SK-N-SH treated with all-trans-retinoic acid at 6 μM for 48 hours (cell line): Measurements from ENCODE around the gene XYLB.

Source experiments
- ATAC-seq: fragments of 200-7000 bp; cut with Tn5 transposase; 3 replicates; pipeline ENCODE4 v1.9.1; 2020; ENCODE audit warnings: mild to moderate bottlenecking, moderate library complexity
- ARNTL ChIP-seq: fragments of 450-650 bp; formaldehyde crosslinking; IDR thresholded peaks from 2 replicates; pipeline ENCODE4 v1.5.0; 2020; ENCODE audit warnings: low read depth, mild to moderate bottlenecking, moderate library complexity, borderline replicate concordance
- BACH2 ChIP-seq: fragments of 250-450 bp; sonication (Bioruptor Pico); IDR thresholded peaks from 2 replicates; pipeline ENCODE4 v1.9.0; 2021; ENCODE audit warnings: mild to moderate bottlenecking, borderline replicate concordance
- CREB5 ChIP-seq: fragments of 250-450 bp; sonication (Bioruptor Pico); IDR thresholded peaks from 2 replicates; pipeline ENCODE4 v1.5.1; 2020; ENCODE audit warnings: low read depth, mild to moderate bottlenecking, moderate library complexity
- CSDC2 ChIP-seq: fragments of 250-450 bp; sonication (Bioruptor Pico); IDR thresholded peaks from 2 replicates; pipeline ENCODE4 v1.5.0; 2020; ENCODE audit warnings: mild to moderate bottlenecking, moderate library complexity
- CSRNP3 ChIP-seq: fragments of 250-450 bp; sonication (Bioruptor Pico); IDR thresholded peaks from 2 replicates; pipeline ENCODE4 v1.5.1; 2021; ENCODE audit warnings: mild to moderate bottlenecking, moderate library complexity
- ESRRG ChIP-seq: fragments of 250-450 bp; sonication (Bioruptor Pico); IDR thresholded peaks from 2 replicates; pipeline ENCODE4 v1.6.1; 2021; ENCODE audit warnings: mild to moderate bottlenecking
- GLIS3 ChIP-seq: fragments of 250-450 bp; sonication (Bioruptor Pico); IDR thresholded peaks from 2 replicates; pipeline ENCODE4 v1.5.0; 2020; ENCODE audit warnings: mild to moderate bottlenecking, moderate library complexity
- ISL1 ChIP-seq: fragments of 250-450 bp; sonication (Bioruptor Pico); IDR thresholded peaks from 2 replicates; pipeline ENCODE4 v2.1.2; 2022; ENCODE audit warnings: mild to moderate bottlenecking, moderate library complexity
- OSR1 ChIP-seq: fragments of 250-450 bp; sonication (Bioruptor Pico); IDR thresholded peaks from 2 replicates; pipeline ENCODE4 v1.8.0; 2022; ENCODE audit warnings: moderate library complexity, mild to moderate bottlenecking, inconsistent platforms
- PATZ1 ChIP-seq: fragments of 250-450 bp; sonication (Bioruptor Pico); IDR thresholded peaks from 2 replicates; pipeline ENCODE4 v1.8.0; 2020; ENCODE audit warnings: mild to moderate bottlenecking, moderate library complexity, borderline replicate concordance
- POU6F1 ChIP-seq: fragments of 250-450 bp; sonication (Bioruptor Pico); IDR thresholded peaks from 2 replicates; pipeline ENCODE4 v1.8.0; 2021; ENCODE audit warnings: low read depth, mild to moderate bottlenecking, moderate library complexity, borderline replicate concordance
- PPARA ChIP-seq: fragments of 250-450 bp; sonication (Bioruptor Pico); IDR thresholded peaks from 2 replicates; pipeline ENCODE4 v1.5.0; 2020; ENCODE audit warnings: mild to moderate bottlenecking, borderline replicate concordance
- RARB ChIP-seq: fragments of 250-450 bp; sonication (Bioruptor Pico); IDR thresholded peaks from 2 replicates; pipeline ENCODE4 v1.8.0; 2021; ENCODE audit warnings: mild to moderate bottlenecking, moderate library complexity
- SNAI2 ChIP-seq: fragments of 250-450 bp; sonication (Bioruptor Pico); IDR thresholded peaks from 2 replicates; pipeline ENCODE4 v1.5.0; 2020; ENCODE audit warnings: mild to moderate bottlenecking, moderate library complexity
- TCF4 ChIP-seq: fragments of 250-450 bp; sonication (Bioruptor Pico); IDR thresholded peaks from 2 replicates; pipeline ENCODE4 v1.8.0; 2021; ENCODE audit warnings: mild to moderate bottlenecking, moderate library complexity, borderline replicate concordance
- TOX ChIP-seq: fragments of 250-450 bp; sonication (Bioruptor Pico); IDR thresholded peaks from 2 replicates; pipeline ENCODE4 v1.8.0; 2021; ENCODE audit warnings: mild to moderate bottlenecking, moderate library complexity, borderline replicate concordance
- ZC3H10 ChIP-seq: fragments of 250-450 bp; sonication (Bioruptor Pico); IDR thresholded peaks from 2 replicates; pipeline ENCODE4 v1.5.1; 2021; ENCODE audit warnings: mild to moderate bottlenecking, moderate library complexity
- ZFP3 ChIP-seq: fragments of 250-450 bp; sonication (Bioruptor Pico); IDR thresholded peaks from 2 replicates; pipeline ENCODE4 v1.5.0; 2020; ENCODE audit warnings: mild to moderate bottlenecking, moderate library complexity
- ZFP30 ChIP-seq: fragments of 450-650 bp; formaldehyde crosslinking; IDR thresholded peaks from 2 replicates; pipeline ENCODE4 v1.5.0; 2022; ENCODE audit warnings: mild to moderate bottlenecking, moderate library complexity
- ZNF565 ChIP-seq: fragments of 450-650 bp; formaldehyde crosslinking; conservative IDR thresholded peaks from 2 replicates; pipeline ENCODE4 v1.5.0; 2020; ENCODE audit warnings: low read depth, mild to moderate bottlenecking, moderate library complexity
- ZNF70 ChIP-seq: fragments of 450-650 bp; formaldehyde crosslinking; IDR thresholded peaks from 2 replicates; pipeline ENCODE4 v1.5.0; 2020; ENCODE audit warnings: mild to moderate bottlenecking, moderate library complexity
- ZNF8 ChIP-seq: fragments of 450-650 bp; formaldehyde crosslinking; IDR thresholded peaks from 2 replicates; pipeline ENCODE4 v1.5.0; 2020; ENCODE audit warnings: mild to moderate bottlenecking, moderate library complexity

XYLB gene

GRCh38 chr3:38367779-38368178 lies 21.2 kb downstream of the XYLB start:
- ATAC-seq, result no peak
- TF ChIP-seq ARNTL (no peak), TCF4 (CRISPR knock-in tag) (no peak), PATZ1 (no peak), ISL1 (CRISPR knock-in tag) (no peak), TOX (no peak), CSRNP3 (CRISPR knock-in tag) (no peak), ZFP3 (CRISPR knock-in tag) (no peak), ZNF8 (CRISPR knock-in tag) (no peak), ZC3H10 (CRISPR knock-in tag) (no peak), RARB (CRISPR knock-in tag) (no peak), SNAI2 (CRISPR knock-in tag) (no peak), POU6F1 (no peak), GLIS3 (CRISPR knock-in tag) (no peak), ZNF565 (CRISPR knock-in tag) (no peak), CSDC2 (CRISPR knock-in tag) (no peak), ESRRG (CRISPR knock-in tag) (no peak), PPARA (CRISPR knock-in tag) (no peak), ZNF70 (CRISPR knock-in tag) (no peak)
- TF ChIP-seq, all 23 proteins: peak for 0

GRCh38 chr3:38368238-38368637 lies 21.7 kb downstream of the XYLB start:
- TF ChIP-seq CSDC2 (CRISPR knock-in tag) (no peak), CREB5 (CRISPR knock-in tag) (no peak), CSRNP3 (CRISPR knock-in tag) (no peak), RARB (CRISPR knock-in tag) (no peak), ZFP30 (CRISPR knock-in tag) (no peak)
- no peak for ATAC-seq

- no peak for ATAC-seq
- no peak for TF ChIP-seq POU6F1
- no peak for TF ChIP-seq CSDC2 (CRISPR knock-in tag)
- no peak for TF ChIP-seq SNAI2 (CRISPR knock-in tag)
- no peak for TF ChIP-seq BACH2 (CRISPR knock-in tag)
- no peak for TF ChIP-seq ZNF565 (CRISPR knock-in tag)
- TF ChIP-seq GLIS3 (CRISPR knock-in tag), result no peak
- TF ChIP-seq OSR1 (CRISPR knock-in tag), result no peak
- TF ChIP-seq ESRRG (CRISPR knock-in tag), result no peak
- no peak for TF ChIP-seq PATZ1
- no peak for TF ChIP-seq TOX
- TF ChIP-seq ARNTL, result no peak
- TF ChIP-seq ISL1 (CRISPR knock-in tag), result no peak
- no peak for TF ChIP-seq RARB (CRISPR knock-in tag)
- no peak for TF ChIP-seq CREB5 (CRISPR knock-in tag)
- no peak for TF ChIP-seq ZNF8 (CRISPR knock-in tag)
- TF ChIP-seq ZNF70 (CRISPR knock-in tag), result no peak
- TF ChIP-seq ZFP3 (CRISPR knock-in tag), result no peak
Measured at GRCh38 chr3:38369186-38369585, 22.6 kb downstream of the XYLB start.
